WTC11 (cell line): ENCODE results near the gene SLC35E3.

ENCODE experiments used
- CTCF ChIP-seq: fragments of 200-600 bp; IDR thresholded peaks from 2 replicates; pipeline ENCODE4 v1.8.0; 2022; ENCODE audit warnings: antibody characterized with exemption
- ELF4 ChIP-seq: sonication (generic); formaldehyde crosslinking; IDR thresholded peaks from 2 replicates; pipeline ENCODE4 v1.8.1; 2022; ENCODE audit warnings: low read depth, mild to moderate bottlenecking, moderate library complexity, missing genetic modification reagents
- ZNF219 ChIP-seq: sonication (generic); formaldehyde crosslinking; IDR thresholded peaks from 2 replicates; pipeline ENCODE4 v1.8.0; 2023; ENCODE audit warnings: missing genetic modification reagents, mild to moderate bottlenecking, borderline replicate concordance
- ZNF232 ChIP-seq: sonication (generic); formaldehyde crosslinking; IDR thresholded peaks from 2 replicates; pipeline ENCODE4 v1.8.0; 2022; ENCODE audit warnings: mild to moderate bottlenecking, missing genetic modification reagents

- TF ChIP-seq CTCF (no peak), ZNF219 (CRISPR knock-in tag) (no peak), ZNF232 (CRISPR knock-in tag) (no peak), ELF4 (CRISPR knock-in tag) (no peak)
Measured at GRCh38 chr12:68785823-68786222, 39.8 kb downstream of the SLC35E3 start.
